HG02610 (cell line): ENCODE results near the gene APBB2.
A peak's percentile ranks its signal among the peaks of the same experiment; 100 is the strongest.

ENCODE experiments used
- ATAC-seq: cut with Tn5 transposase; IDR thresholded peaks from one replicate; pipeline ENCODE4 v1.9.1; 2021; ENCODE audit warnings: mild to moderate bottlenecking, moderate library complexity; ENCODE audit not compliant: unreplicated experiment

The APBB2 gene

DNA sequence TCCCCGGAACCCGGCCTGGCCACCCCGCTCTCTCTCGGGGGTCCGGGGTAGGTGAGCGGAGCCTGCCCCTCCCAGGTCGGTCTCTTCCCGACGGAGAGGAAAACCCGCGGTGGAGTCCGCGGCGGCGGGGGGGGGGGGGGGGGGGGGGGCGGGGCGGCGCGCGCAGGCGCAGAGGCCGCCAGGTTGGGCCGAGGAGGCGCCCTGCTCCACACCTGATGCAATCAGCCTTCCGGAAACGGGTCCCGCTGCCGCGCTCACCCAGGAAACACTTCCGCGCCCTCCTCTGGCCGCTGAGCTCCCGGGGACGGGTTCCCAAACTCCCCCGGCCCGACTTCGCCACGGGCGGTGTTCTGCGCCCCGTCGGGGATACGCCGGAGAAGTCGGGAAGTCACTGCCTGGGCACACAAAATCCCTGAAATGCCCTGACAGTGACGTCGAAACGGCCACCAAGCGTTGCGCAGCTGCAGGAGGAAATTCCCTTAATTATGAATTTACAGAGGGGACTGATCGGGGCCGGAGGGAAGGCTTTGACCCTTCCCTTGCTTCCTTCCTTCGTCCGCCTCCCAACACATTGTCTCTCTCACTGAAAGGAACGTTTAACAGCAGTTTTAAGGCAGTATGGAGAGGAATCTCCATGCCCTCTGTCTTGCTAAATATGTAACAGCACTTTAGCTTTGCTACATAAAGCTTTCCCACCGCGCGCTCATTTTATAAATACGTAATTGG lies 2.1 kb upstream of the APBB2 start:
- ATAC-seq = peak; percentile 73

DNA sequence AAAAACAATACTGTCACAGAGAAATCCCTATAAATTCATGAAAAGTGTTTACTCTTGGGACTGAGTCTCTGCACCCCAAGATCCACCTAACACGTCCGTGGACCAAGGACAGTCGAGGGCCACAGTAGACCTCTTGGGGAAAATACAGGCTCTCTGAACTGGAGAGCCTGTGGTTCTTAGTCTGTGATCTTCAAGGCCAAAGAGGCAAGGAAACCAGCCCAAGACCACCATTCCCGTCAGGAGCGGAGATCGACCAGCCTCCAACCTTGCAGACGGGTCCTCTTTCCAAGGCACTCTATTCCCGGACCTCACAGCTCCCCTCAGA lies 1.6 kb upstream of the APBB2 start:
- no peak for ATAC-seq

DNA sequence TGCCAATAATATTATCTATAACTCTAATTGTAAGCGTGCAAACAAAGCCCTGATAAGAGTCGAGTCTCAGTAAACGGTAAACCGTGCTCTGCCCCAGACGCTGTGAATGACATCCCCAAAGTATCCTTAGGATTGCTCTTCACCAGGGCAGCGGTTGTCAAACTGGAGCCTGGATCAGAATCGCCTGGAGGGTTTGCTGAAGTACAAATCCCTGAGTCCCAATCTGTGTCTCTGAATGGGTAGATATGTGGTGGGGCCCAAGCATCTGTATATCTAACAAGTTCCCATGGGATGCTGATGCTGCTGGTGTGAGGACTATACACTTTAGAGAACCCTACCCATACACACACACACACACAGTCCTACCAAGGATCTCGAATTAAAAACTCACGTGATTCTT lies 813 bp upstream of the APBB2 start:
- no peak for ATAC-seq

DNA sequence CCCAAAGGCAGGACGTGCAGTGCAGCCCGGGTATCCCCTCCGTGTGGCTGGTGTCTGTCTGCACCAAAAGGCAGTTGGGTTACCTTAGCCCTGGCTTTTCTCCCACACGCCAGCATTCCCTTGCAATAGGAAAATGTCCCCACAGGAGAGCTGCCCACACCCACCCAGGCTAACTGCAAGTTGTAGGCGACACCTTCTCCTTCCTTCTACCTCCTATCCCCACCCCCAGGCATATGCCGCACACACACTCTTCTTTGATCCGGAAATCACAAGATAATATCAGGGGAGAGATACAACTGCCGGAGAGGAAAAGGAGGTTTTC lies 444 bp upstream of the APBB2 start:
- no peak for ATAC-seq

DNA sequence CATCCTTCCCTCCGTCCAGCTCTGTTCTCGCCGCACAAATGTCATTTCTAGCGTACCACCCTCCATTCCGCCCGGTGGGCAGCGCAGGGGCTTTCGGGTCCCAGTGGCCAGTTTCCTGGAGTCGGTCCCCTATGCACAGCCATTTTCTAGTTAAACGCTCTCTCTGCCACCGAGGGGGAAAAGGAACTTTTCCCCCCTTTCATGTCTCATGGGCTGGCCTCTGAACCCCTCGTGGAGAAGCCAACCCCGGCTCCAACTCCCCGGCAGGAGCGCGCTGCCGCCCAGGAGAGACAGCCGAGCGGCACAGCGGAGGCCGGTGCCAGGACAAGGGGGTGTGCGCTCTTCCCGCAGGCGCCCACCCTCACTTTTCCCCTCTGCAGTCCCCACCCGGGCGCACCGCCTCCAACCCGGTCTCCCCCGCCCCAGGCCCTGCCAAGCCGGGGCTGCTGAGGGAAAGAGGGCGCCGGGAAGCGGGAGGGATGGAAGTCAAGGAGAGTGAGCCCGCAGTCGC lies 662 bp downstream of the APBB2 start:
- ATAC-seq = peak; percentile 4

DNA sequence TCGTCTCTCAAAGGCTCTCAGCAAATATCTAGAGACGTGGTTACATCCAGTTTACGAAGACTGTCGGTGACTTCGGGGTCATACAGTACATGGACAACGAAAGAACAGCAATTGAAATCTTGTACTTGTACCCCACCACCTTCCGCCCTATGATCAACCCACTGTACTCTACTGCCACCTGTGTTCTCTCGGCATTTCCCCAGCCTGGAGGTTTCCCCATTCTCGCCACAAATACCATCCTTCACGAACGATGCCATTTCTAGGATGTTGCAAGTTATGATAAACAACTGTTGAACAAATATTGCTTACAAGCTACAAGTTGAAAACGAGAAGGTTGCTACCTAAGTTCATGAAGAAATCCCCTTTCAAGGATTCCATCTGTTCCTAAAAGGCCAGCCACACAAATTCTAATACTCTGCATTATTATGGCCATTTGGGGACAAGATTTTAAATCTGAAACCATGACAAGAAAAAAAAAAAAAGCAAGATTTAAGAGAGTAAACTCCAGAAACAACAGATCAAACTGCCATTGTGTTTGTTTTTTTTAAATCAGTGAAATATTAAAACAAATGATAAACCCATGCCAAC lies 1.6 kb downstream of the APBB2 start:
- no peak for ATAC-seq

DNA sequence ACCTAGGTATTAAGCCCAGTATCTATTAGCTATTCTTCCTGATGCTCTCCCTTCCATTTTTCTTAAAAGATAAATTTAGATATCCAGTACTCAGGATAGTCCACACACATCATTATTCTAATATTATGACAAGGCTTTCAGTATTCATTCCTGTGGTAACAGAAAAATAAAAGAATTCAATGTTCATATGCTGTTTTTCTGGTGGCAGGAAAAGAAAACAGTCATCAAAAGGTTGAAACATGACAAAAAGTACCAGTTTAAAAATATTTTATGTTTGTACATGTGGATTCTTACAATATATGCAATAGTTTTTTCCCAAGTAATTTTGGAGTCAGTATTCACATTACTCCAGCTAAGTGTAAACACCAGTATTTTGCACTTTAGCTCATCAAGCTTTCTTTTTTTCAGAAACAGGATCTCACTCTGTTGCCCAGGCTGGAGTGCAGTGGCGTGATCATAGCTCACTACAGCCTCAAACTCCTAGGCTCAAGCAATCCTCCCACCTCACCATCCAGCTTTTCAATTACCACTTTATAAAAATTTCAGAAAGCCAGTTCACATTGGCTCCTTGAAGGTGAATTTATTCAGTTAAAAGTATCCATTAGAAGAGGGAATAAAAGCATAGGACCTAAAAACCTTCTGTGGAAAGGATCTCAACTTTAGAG lies 2.3 kb downstream of the APBB2 start:
- ATAC-seq = no peak

DNA sequence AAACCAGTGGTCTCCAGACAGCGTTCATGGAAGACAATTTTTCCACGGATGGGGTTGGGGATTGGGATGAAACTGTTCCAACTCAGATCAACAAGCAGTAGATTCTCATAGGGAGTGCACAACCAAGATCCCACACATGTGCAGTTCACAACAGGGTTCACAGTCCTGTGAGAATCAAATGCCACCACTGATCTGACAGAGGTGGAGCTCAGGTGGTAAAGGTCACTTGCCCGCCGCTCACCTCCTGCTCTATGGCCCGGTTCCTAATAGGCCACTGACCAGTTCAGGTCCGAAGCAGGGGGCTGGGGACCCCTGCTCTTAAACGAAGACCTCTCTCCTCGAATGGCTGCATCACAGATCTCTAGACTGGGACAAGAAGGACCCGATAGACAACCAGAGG lies 4.4 kb downstream of the APBB2 start:
- ATAC-seq = no peak

DNA sequence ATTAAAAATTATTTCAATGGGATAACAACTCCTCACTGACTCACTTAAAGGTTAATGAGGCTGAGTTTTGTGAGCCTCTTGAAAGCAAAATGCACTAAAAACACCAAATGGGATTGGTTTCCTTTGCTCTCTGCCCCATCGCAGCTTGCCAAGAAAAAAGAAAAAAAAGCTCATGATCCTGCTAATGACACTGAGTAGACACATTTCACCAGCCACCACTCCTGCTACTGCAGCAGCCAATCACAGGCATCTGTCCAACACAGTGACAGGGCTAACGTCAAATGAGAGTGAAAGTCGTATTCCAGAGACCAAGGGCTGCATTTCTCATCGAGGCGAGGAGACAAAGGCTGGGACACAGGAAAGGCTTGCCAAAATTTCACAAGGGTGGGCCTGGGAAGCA lies 5.2 kb downstream of the APBB2 start:
- ATAC-seq = no peak

DNA sequence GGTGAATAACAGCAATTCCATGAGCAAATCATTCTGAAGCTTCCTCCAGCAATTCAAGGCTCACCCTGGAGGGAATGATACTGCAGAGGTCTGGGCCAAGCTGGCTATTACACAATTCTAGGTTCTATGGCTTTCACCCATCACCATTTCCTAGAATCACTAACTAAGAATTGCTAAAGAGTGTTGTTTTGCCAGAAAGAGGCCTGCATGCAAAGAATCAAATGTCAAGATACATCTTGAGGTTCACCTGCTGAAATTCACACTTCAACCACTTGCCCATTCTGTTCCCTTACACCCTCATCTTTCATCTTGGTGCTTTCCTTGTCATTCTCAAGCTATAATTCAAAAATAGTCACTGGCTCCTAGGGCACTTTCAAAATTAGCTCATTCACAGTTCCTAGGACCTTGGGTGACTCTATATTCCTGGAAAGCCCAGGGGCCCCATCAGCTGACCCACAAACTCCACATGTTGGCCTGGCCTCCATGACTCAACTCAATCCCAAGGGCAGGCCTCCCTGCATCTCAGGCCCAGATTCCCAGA lies 7.0 kb downstream of the APBB2 start:
- ATAC-seq = no peak

DNA sequence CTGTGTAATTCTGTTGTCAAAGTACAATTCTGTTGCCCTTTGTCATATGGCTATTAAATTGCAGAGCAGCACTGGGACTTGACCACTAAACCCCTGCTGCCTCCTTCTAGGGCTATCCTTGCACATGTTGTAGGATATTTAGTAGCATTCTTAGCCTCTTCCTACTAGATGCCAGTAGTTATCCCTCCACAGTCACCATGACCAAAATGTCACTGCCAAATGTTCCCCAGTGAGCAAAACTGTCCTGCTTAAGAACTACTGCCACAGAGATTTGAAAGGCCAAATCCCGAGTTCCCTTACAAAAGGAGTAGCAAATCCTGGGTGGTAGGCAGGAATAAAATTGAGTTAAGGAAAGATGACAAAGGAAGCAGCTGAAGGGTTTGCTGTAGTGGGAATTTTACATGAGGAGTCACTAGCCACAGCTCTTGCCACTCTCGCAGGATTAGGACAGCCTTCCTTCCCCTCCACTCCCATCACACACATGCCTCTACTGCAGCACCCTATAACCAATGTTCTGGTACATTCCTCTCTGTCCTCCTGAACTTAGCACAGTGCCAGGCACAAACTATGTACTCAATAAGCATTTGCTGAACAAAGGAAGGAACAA lies 8.4 kb downstream of the APBB2 start:
- ATAC-seq = no peak

DNA sequence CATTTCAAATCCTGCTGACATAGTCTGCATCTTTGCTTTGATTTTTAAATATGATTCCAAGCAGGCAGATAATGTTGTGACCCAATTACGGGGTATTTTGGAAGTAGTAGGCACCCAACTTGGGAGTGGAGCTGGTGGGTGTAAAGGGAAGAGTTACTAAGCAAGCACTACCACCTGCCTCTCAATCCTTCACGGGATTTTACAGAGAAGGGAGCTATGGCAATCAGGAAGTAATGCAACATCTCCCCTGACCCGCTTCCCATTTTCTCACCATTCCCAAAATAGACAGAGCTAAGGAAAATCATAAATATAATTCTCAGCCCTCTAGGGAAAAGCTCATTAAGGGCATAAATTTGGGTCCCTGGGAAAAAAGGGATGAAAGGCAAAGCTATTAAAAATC lies 9.2 kb downstream of the APBB2 start:
- no peak for ATAC-seq

DNA sequence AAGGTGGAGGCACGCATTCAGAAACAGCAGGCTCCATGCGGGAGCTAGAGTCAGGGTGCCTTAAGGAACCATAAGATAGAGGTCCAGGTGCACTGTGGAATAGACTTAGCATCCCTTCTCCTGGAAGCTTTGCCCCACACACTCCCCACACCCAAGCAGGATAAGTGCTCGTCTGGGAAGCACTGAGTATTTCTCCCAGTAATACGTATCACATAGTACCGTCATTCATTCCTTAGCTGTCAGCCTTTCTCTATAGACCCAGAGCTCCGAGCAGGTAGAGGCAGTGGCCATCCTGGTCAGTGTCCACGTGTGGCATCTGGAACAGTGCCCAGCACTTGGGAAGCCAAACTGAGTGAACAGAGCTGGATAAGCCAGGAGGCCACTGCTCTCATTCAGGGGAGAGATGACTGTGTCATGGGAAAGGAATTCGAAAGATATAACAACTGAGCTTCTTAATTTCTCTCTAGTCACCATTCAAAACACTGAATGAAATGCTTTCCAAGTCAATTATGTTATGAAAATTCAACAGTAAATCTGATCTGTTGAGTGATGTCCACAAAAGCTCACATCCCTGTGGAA lies 9.9 kb downstream of the APBB2 start:
- no peak for ATAC-seq

DNA sequence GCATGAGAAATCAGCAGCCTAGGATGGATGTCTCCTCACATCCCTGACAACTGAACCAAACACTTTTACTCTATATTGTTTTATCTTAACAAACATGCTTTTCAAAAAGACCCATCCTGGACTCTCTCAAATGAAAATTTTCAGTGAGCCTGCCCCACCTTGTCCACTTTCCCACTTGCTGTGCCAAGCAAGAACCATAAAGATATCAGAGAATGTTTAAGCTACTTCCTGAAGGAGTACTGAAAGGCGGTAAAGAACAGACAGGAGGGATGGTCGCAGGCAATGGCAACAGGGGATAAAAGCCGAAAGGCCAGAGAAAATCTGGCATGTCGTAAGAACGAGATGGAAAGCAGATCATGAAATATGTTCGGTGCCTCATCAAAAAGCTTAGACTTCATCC lies 10.5 kb downstream of the APBB2 start:
- ATAC-seq = no peak

DNA sequence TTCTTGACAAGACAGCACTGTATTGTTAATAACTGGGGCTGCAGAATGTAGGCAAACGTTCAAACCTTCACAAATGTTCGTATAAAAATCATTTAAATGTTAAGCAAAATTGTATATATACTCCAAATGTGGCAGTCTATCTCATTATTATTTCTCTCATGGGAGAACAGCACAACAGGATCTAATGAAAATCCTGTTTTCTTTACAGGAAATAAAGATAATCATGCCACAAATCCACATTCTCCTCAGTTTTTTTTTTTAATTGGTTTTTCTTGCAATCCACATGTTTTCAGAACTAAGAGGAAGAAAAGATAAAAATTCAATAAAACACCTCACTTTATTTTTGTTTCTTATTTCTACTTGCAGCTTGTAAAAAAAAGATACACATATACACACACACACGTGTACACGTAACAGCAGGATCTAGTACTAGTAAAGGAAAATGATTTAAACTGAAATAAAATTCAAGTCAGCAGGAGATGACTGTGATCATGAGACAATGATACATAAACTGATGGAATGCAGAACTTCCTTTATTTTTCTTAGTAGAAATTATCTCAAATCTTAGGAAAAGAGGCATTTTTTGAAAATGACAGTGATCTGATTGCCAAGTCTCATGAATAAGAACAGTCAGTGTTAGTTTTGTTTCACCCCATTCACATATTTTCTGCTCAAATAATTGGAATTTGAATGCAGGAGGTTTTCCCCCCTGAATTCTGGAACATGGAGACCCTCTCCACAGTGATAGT lies 11.3 kb downstream of the APBB2 start:
- no peak for ATAC-seq

DNA sequence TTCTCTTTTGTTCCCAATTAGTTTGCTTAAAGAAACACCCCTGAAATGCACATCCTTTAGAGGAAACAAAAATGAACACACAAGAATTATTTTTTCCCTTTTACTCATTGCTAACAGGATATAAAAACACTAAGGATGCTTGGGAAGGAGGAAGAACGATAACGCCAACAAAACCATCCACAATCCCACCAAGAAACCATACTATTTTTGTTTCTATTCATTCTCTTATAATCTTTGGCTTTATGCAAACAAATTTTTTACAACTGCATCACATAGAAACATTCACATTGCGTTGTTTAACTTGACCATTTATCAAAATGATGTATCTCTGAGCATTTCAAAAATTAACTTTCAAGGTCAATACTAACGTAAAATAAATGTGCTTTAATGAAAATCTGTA lies 12.0 kb downstream of the APBB2 start:
- no peak for ATAC-seq

DNA sequence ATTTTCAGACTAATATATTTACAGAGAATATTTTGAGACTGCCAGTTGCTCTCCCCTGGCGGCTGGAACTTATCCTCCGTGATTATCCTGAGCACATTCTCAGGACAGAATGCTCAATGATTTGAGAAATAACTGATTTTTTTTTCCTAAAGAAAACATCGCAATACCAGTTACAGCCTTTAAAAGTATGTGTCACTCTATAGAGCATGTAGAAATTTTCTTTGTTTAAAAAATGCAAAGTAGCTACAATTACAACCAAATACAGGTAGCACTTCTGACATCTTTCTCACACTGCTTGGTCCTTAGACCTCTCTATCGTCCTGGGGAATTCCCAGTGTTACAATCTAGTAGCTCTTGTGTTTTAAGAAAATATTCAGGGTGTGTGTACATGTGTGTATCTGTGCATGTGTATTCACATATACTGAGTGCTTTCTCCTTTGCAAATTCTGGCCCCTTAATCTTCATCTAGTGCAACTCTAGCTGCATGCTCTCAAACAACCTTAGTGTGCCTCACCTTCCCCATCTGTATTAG lies 13.8 kb downstream of the APBB2 start:
- no peak for ATAC-seq

DNA sequence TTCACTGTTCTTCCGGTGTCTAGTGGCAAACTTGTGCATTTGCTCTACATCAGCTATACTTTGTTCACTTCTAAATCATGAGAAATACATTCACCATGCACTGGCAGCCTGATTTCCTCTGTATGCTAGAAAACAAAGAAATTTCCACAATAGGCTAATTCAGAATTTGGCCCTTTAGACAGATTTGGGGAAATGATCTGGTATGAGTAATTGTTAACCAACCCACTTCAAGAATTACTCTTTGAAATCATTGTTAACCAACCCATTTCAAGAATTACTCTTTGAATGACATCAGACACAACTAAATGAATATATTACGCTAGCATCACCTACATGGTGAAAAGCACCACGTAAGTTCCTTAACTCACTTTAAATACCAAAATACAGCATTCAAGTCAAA lies 14.6 kb downstream of the APBB2 start:
- no peak for ATAC-seq

DNA sequence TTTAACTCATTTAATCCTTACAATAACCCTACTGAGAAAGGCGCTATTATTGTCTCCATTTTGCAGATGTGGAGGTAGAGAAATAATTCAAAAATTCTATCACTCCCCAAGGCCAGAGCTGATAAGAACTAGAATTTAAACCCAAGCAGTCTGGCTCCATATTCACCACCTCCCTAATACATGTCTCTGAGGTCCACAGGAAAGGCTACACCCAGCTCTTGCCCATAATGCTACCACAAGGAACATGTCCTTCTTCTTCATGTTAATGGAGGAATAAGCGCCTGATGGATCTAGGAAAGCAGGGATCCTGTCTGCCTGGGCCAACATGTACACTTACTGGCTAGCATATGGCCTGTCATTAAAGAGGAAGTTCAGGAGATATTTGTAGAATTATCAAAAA lies 16.3 kb downstream of the APBB2 start:
- ATAC-seq = no peak

DNA sequence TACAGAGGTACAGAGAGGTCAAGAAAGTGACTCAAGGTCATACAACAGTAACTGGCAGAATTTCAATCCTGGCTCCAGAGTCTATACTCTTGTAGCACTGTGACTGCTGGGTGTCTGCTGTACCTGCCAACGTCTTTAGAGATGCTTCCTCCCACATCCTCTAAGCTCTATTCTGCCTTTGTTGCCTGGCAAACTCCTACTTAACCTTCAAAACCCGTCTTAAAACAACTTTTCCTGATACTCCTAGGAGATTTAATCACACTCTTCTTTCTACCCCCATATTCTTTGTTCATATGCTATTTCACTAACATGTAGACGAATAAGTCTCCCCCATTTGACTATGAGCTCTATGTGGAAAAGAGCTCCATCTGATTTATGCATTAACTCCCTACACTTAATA lies 16.8 kb downstream of the APBB2 start:
- no peak for ATAC-seq
